NCI-H1048 (cell line): Measurements from ENCODE around the gene TSHB.
"Not testable (repeated sequence)": the region's sequence is repeated elsewhere in the genome, so short reads cannot be mapped to it uniquely, and the experiment has no call there.

Experiments
- DNase-seq: peaks from one replicate; lab custom pipeline; 2025; lab: John Stamatoyannopoulos, UW

Gene TSHB

DNA sequence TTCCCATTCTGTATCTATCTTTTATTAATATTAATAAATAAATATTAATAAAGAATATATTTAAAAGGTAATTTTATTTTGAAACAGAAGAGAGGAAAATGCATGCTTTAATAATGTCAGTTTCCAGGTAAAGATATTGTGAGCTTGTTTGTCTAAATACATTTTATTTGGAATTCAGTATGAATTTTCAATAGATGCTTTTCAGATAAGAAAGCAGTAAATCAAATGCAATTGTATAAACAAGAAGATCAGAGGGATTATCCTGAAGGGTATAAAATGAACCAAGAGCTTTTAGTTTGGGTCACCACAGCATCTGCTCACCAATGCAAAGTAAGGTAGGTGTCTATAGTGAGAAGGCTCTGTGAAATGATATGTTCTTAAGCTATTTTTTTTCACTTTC is at the start of gene TSHB:
Gene TSHB (plus strand): TSS at position 301 of the 400 bp plus-strand sequence. CDS start 3,537 bp downstream, outside the sequence.
- no peak for DNase-seq

DNA sequence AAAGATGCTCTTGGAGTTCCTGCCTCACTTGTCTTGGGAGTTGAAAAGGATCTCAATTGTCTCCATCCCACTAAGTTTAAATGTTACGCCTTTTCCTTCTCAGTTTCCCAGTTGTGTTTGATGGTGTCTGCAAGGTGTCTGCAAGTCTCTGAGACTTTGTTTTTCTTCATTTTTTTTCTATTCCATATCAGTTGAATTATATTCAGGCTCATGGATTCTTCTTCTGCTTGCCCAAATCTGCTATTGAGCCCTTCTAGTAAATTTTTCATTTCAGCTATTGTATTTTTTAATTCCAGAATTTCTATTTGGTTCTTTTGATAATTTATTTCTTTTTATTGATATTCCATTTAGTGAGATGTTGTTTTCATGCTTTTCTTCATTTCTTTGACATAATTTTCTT is 47.4 kb upstream of the TSHB start:
- no peak for DNase-seq

DNA sequence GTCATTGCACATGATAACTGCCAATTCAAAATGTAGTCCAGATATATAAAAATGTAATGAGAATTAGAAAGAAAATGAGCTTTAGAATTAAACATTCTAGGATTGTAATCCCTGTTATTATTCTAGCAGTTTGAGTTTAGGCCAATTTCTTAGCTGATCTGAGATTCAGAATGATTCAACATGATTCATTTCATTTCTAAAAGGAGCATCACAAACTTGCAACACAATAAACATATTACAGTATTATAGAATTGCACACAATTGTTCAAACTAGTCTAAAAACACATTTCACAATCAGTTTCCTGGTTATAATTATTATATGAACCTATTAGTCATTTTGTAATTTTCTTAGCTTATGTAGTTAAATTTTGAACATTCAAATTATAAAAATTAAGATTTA is 43.3 kb upstream of the TSHB start:
- no peak for DNase-seq

DNA sequence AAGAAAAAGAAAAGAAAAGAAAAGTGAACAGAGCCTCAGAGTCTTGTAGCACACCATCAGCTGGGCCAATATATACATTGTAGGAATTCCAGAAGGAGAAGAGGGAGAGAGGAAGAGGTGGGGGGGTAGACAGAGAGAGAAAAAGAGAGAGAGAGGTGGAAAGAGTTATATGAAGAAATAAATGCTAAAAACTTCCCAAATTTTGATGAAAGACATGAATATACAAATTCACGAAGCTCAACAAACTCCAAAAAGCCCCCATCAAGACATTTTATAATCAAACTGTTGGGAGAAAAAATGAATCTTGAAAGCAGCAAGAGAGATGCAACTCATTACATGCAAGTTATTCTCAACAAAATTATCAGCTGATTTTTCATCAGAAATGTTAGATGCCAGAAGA is 41.5 kb upstream of the TSHB start:
- no peak for DNase-seq

DNA sequence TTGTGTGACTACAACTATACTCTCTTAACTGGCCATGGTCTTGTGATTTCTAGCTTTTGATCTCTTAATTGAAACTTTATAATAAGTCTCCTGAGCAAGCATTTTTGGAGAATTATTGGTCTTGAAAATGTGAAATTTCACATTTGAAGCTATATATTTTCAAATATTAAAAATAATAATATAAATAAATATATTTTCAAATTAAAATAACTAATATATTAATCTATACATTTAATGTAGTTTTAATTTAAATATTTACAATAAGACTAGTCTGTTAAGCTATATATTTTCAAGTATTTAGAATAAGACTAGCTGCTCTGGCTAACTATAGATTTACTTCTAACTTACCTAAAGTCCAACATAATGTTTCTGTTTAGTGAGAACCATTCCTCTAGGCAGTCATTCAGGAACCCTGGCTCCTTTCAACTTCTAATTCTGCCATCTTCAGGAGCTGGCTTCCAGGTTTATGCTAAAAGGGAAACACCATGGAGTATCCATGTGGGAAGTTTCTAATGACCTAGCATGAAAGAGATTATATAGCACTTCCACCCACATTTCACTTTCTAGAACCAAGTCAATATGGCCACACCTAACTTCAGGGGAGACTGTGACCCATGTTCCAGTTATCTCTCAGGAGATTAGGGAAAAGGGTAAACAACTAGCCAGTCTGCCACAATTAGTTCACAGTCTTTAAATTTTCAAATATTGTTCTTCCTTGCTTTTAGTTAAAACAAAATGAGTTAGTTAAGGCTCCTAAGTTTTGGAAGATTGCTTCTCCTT is 31.9 kb upstream of the TSHB start:
- no peak for DNase-seq

DNA sequence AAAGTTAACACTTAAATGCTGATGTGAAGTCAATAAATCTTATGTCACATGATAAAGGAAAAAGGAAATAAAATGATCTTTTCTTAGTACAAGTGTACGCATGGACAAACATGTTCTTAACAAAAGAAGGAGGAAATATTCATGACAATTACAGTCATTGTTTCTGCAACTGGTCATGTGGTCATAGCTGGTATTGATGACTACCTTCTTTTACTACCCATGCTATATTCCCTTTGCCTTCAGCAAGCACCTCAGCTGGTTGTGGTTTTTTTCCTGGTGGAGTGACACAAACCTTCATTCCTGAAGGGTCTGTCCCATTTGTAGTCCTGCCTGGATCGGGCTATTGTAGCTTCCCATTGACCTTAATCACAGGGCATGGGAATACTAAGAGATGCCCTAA is 23.4 kb upstream of the TSHB start:
- DNase-seq, result no peak

DNA sequence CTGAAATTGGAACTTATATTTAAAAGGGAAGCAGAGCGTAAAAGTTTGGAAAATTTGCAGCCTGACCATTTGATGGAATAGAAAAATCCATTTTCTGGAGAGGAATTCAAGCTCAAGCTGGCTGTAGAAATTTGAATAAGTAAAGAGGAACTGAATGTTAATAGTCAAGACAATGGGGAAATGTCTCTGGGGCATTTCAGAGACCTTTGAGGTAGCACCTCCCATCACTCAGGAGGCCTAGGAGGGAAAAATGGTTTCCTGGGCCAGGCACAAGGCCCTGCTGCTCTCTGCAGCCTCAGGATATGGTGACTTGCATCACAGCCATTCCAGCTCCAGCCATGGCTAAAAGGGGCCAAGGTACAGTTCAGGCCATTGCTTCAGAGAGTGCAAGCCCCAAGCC is 17.6 kb upstream of the TSHB start:
- DNase-seq, result no peak

DNA sequence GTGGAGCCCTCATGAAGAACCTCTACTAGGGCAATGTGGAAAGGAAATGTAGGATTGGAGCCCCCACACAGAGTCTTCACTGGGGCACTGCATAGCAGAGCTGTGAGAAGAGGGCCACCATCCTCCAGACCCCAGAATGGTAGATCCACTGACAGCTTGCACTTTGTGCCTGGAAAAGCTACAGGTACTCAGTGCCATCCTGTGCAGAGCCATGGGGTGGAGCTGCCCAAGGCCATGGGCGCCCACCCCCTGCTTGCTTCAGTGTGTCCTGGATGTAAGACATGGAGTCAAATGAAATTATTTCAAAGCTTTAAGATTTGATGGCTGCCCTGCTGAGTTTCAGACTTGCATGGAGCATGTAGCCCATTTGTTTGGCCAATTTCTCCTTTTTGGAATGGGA is 17.2 kb upstream of the TSHB start:
- no peak for DNase-seq

DNA sequence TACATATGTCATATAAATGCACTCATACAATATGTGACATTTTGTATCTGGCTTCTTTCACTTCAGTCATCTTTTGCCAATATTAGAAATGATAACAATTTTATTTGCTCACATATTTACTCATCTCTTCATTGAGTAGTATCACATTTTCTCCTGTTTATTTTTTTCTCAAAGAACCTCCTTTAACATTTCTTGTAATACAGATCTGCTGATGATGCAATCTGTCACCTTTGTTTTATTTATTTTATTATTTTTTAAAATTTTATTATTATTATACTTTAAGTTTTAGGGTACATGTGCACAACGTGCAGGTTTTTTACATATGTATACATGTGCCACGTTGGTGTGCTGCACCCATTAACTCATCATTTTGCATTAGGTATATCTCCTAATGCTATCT is 15.8 kb upstream of the TSHB start:
- no peak for DNase-seq

DNA sequence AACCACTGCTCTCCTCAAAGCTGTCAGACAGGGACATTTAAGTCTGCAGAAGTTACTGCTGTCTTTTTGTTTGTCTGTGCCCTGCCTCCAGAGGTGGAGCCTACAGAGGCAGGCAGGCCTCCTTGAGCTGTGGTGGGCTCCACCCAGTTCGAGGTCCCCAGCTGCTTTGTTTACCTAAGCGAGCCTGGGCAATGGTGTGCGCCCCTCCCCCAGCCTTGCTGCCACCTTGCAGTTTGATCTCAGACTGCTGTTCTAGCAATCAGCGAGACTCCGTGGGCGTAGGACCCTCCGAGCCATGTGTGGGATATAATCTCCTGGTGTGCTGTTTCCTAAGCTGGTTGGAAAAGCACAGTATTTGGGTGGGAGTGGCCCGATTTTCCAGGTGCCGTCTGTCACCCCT is 10.1 kb upstream of the TSHB start:
- not testable (repeated sequence) for DNase-seq

DNA sequence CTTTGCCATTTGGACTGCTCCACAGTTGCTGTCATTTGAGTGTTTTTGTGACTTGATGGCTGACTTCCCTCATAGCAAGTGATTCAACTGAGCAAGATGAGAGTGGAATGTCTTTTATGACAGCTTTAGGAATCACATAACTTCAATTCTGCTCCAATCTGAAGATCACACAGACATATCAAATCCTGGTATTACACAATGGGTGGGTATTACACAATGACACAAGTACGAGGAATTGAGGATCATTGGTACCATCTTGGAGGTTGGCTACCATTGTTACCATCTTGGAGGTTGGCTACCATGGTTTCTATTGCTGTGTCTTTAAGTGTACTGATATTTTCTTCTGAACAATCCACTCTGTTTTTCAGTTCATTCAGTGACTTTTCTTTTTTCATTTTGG is 8.5 kb upstream of the TSHB start:
- DNase-seq, result no peak

DNA sequence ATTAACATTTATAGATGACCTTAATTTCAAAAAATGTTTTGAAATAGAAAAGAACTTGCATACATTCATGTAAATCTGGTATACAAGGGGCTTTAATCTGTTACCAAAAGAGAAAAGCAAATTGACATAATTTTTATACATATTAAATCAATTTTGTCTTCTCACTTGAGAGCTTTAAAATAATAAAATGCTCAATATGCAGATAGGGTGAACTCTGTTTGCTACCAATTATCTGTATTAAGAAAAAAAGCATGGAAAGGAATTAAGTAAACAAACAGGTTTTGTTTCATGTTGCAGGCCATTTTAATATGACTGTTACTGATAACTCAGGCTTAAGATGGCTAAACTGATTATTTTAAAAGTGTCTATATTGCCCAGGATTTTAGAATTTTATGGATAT is 6.0 kb upstream of the TSHB start:
- no peak for DNase-seq

DNA sequence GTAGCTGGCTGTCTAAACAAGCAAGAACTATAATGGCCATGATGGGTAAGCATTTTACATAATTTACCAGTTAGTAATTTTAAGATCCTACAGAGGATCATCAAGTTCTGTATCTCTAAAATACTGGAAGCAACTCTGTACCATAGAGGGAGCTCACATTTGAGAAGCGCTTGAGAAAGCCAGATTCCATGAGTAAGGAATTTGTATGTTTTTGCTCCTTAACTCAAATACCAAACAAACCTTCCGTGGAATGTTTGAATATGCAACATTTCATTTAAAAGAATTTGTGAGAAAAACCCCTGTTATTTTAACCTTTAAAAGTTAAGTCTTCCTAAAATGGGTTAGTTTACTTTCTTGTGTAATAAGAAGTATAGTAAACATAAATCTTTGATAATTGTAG is 2.0 kb downstream of the TSHB start:
- DNase-seq, result no peak

DNA sequence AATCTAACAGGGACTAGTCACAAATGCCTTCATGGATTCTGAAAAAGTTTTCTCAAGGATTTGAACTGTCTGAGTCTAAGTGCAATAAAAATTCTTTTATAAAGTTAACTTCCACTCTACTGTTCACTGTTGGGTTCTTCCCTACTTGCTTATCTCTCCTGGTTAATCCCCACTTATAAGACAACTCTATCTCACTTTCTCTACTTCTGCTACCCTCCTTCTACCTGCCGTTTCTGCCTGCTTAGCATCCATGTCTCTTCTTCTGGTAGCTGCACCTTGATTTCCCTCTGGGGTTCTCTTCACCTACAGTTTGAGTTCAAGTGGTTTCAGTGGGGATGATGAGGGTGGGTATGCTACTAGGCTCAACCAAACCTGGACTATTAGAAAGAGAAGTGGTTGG is 6.0 kb downstream of the TSHB start:
- no peak for DNase-seq

DNA sequence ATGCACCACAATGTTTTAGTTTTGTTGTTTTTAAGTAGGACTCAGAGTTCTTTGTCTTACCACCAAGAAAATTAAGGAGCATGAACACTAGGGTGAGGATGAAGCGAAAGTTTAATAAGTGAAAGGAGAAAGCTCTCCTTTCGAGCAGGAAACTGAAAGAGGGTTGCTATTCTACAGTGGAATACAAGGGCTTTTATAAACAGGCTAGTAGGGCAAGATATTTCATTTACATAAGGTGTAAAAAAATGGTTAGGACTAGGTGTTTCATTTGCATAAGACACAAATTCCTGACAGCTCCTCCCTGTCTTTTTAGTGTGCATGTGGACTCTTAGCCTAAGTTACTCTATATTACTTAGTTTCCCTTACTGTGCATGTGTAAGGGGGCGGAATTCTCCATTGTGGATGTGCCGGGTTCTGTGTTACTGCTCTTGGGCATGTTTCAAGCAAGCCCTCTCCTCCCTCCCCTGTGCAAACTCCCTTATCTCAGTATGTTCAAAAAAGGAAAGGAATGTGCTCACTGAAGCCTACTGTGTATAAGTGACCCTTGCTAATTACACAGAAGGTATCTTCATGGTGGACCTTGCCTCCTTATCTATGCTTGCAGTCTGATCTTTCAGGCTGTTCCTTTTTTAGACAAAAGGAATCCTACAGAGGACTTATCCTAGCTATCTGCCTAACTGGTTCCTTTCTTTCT is 7.3 kb downstream of the TSHB start:
- DNase-seq, result no peak

DNA sequence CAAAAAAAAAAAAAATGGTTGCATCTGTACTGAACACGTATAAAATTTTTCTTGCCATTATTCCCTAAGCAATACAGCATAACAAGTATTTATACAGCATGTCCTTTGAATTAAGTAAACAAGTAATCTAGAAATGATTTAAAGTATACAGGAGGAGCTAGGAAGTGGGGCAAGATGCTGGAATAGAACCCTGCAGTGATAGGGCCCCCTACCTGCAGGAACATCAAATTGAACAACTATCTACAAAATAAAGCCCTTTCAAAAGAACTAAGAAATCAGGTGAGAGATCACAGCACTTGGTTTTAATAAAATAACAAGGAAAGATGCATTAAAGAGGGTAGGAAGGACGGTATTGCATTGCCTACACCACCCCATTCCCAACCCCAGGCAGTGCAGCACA is 10.9 kb downstream of the TSHB start:
- DNase-seq, result no peak

DNA sequence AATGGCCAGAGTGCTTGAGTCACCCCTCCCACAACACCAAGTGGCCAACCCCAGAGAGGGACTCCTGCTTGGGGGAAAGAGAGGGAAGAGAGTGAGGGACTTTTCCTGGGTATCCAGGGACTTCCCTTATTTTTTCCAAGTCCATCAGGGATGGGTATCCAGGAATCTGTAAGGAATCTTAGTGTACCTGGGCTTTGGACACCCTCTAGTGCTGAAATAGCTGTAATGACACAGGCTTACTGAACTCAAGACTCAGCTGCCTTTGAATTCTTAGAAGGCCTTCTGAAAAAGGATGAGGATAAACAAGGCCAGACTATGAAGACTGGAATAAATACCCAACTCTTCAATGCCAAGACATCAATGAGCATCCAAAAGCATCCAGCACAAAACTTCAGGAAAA is 12.0 kb downstream of the TSHB start:
- no peak for DNase-seq

DNA sequence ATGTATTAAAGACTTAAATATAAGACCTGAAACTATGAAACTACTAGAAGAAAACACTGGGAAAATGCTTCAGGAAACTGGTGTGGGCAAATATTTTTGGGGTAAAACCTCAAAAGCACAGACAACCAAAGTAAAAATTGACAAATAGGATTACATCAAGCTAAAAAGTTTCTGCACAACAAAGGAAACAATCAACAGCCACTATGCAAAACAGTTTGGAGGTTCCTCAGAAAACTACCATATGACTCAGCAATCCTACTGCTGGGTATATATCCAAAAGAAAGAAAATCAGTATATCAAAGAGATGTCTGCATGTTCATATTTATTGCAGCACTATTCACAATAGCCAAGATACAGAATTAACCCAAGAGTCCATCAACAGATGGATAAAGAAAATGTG is 17.1 kb downstream of the TSHB start:
- no peak for DNase-seq

DNA sequence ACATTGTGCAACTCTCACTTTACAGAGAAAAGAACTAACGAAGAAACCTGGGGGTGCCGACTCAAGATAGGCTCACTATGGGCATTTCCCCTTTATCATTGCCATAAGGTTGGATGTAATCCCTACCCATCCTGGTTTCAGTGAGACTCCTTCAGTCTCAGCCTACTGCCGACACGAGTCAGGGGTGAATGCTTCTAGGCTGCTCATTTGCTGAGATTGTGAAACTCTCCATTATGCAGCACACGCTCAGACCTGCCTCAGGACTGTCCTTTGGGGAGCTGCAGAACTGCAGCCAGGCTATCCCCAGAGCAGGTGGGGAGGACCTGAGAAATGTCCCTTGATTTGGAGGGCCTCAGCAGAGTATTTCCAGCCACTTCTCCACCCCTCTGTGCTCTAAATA is 22.2 kb downstream of the TSHB start:
- DNase-seq, result no peak

DNA sequence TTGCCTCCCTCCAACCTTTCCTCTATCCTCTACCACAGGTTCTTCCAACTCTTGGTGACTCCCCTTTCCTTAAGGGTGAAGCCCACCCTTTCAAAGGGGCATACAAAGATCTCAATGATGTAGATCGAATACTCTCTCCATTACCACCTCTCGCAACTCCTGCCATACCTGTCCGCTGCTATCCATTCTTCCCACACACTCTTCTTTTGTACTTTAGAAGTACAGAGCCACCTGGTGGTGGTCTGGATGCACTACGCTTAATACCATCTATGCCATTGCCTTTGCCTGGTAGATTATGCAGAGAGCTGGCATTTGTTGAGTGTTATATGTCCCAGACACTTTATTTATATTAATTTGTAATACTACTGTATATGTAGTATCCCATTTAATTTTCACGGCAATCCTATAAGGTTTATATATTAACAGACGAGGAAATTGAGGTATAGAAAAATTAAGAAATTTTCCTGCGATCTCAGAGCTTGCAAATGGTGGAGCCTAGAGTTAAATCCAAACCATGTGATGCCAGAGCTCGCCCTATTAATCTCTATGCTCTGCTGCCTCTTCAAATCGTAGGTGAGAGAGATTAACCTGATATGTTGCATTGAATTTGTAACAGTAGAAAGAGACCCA is 22.9 kb downstream of the TSHB start:
- DNase-seq, result peak; percentile 48

DNA sequence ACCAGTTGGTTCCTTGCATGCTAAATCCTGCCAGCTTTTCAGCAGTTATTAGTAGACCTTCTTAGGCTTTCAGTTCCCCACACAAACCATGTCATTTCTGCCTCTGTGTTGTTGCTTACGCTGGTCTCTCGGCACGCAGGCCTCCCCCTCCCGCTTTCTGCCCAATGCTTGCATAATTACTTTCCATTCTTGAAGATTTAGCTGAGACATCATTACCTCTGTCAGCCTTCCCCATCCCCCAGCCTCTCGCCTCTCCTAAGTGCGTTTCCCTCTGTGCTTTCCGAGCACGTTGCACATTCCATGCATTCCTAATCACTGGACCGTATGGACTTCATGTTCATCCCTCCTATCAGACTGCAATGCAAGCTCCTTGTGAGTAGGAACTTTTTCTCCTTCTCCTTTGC is 26.8 kb downstream of the TSHB start:
- DNase-seq, result no peak

DNA sequence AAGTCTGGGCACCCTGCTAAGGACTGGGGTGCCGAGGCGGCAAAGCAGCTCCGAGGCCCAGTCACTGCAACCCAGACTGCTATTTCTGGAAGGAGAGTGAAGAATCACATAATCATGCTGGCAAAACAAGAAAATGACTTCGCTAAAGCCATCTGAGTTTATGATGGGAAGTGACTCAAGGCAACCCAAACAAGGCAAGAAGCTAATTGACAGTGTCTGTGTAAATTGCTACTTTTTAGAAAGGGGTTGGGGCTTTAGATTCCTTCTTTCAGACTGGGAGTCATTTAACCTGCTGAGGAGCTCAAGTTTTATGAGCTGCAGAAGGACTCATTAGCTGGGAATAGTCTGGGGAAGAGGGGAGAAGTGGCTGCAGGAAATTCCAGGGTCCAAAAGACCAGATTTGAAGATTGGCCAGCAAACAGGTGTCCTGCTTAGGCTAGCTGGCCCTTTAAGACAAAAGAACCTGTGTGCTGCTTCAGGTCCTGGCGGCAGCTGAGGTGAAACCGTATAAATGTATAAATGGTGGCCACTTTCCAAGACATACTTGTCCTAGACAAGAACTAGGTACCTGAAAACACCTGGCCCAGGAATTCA is 28.1 kb downstream of the TSHB start:
- DNase-seq, result no peak

DNA sequence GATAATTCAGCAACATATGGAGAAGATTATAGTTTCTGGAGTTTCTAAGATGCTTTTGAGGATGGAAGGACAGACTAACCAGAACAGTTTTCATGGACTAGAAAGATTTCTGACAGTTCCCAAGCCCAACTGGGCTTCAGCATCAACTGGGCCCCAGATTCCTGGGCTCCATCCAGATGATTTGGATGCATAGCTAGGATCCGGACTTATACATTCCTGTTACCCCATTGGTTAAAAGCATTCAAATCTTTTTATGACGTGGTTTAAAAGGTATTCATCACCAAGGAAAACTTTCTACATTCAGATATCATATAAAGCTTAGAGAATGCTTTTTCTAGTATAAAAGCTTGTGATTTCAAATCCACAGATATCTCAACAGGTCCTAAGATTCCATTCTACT is 29.7 kb downstream of the TSHB start:
- DNase-seq, result no peak
